Measurements from ENCODE around the gene ZDHHC5. TPM values are rescaled to one million over a fixed set of nuclear protein-coding genes. Genes with fewer than 3 reads are reported as not detected.
A peak's percentile ranks its signal among the peaks of the same experiment; 100 is the strongest.

Gene ZDHHC5
- total and polyA plus RNA-seq, 2 donors (not counting 1 experiment from before 2014, with no cell fraction given), result 31.5 to 53.8 TPM

DNA sequence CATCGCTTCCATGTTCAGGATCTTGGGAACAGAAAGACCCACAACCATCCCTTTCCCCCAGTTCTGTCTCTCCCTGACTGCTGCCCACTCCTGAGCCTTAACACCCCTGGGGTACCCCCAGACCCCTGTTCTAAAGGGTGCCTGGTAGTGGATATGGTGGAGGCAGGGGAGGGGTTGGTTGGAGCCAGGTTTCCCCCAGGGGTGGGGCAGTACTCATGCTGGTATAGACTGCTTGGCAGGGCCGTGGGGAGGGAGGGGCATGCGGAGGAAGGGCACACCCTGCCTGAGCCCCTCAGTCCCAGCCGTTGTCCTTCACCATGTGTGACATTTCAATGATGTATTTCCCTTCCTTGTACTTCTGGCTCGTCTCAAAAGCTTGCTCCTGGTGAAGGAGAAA, 22.2 kb upstream of the ZDHHC5 start:
- H4K20me1 ChIP-seq (ENCODE audit: control insufficient read depth, insufficient read depth, low read length, poor library complexity, severe bottlenecking), result no peaks in the 10 kb centered on the region
- H3K79me2 ChIP-seq (ENCODE audit: control insufficient read depth, insufficient read depth, low read length), result no peaks in the 10 kb centered on the region
- peaks cover 0 to 11% (median 0%) of the 10 kb centered on the region in 3 donors for H3K9me3 ChIP-seq (ENCODE audit: control extremely low read depth in 1 of 3, control insufficient read depth in 2 of 3, insufficient read depth in 1 of 3, low read length in 2 of 3)
- H3K27me3 Mint-ChIP-seq, result peaks cover 76% of the 10 kb centered on the region
- H3K36me3 ChIP-seq (replicated peaks in 1 of 2; ENCODE audit: control extremely low read depth in 1 of 2, control insufficient read depth in 1 of 2, extremely low read depth in 1 of 2, insufficient read depth in 2 of 2, low read length in 1 of 2), result no peaks in the 10 kb centered on the region
- H3K4me2 ChIP-seq (replicated peaks; ENCODE audit: low read depth, low read length, poor library complexity, severe bottlenecking), result no peak overlapping the region
- ATAC-seq (ENCODE audit: low read depth) (no peak), DNase-seq (no peak)
- H2AFZ ChIP-seq (ENCODE audit: insufficient read depth, low read depth, low read length, poor library complexity, severe bottlenecking), result no peak overlapping the region
- 22% methylated on average over 3 of the region's 5 CpGs for WGBS (ENCODE audit: insufficient coverage)
- TF ChIP-seq, protein P1, sequence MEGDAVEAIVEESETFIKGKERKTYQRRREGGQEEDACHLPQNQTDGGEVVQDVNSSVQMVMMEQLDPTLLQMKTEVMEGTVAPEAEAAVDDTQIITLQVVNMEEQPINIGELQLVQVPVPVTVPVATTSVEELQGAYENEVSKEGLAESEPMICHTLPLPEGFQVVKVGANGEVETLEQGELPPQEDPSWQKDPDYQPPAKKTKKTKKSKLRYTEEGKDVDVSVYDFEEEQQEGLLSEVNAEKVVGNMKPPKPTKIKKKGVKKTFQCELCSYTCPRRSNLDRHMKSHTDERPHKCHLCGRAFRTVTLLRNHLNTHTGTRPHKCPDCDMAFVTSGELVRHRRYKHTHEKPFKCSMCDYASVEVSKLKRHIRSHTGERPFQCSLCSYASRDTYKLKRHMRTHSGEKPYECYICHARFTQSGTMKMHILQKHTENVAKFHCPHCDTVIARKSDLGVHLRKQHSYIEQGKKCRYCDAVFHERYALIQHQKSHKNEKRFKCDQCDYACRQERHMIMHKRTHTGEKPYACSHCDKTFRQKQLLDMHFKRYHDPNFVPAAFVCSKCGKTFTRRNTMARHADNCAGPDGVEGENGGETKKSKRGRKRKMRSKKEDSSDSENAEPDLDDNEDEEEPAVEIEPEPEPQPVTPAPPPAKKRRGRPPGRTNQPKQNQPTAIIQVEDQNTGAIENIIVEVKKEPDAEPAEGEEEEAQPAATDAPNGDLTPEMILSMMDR (IDR thresholded peaks at IDR 0.05), result no peak
- no peak for TF ChIP-seq EZH2 (IDR thresholded peaks at IDR 0.05; ENCODE audit: borderline replicate concordance, insufficient read depth, low read depth, low read length, poor library complexity, severe bottlenecking)
- no peak overlapping the region for H3K4me3 ChIP-seq (ENCODE audit: control extremely low read depth in 1 of 5, extremely low read depth in 1 of 5, insufficient read depth in 1 of 5, low read depth in 2 of 5, low read length in 4 of 5)
- no peaks in the 10 kb centered on the region for H3K9me3 Mint-ChIP-seq (ENCODE audit: insufficient read depth)
- intact Hi-C loops (cut with micrococcal nuclease), result no loop called here
- peaks cover 46 to 48% of the 10 kb centered on the region in 2 donors for H3K4me1 ChIP-seq (ENCODE audit: control insufficient read depth in 2 of 2, insufficient read depth in 2 of 2, low read length in 2 of 2)
- ChIA-PET CTCF (interaction anchor here (1.7 to 6.6 kb wide), 5 partner anchors 11 to 188 kb away, joined by 8 to 106 read pairs (median 44); no protein-coding TSS in a partner anchor), POLR2A (no interaction called here)
- peaks cover 42% of the 10 kb centered on the region for H3K4me1 Mint-ChIP-seq
- no peak overlapping the region for H3K27ac Mint-ChIP-seq
- H3K27me3 ChIP-seq (replicated peaks in 1 of 4; ENCODE audit: control extremely low read depth in 1 of 4, control insufficient read depth in 3 of 4, insufficient read depth in 4 of 4, low read length in 3 of 4), result peaks cover 0 to 65% (median 52%) of the 10 kb centered on the region in 4 experiments
- H3K27ac ChIP-seq (ENCODE audit: low read length in 2 of 2), result no peak overlapping the region
- H3K4me3 Mint-ChIP-seq, result no peak overlapping the region
- no peak overlapping the region for H3K9ac ChIP-seq (ENCODE audit: low read length)

- Mint-ChIP-seq H3K9me3 (ENCODE audit: insufficient read depth) (no peaks in the 10 kb centered on the region), H3K27me3 (peaks cover 83% of the 10 kb centered on the region), H3K4me1 (peaks cover 42% of the 10 kb centered on the region), H3K4me3 (peak overlapping the region; percentile 24), H3K27ac (no peak overlapping the region)
- 34% methylated on average over 8 of the region's 10 CpGs for WGBS (ENCODE audit: insufficient coverage)
- H3K9me3 ChIP-seq (ENCODE audit: control extremely low read depth in 1 of 3, control insufficient read depth in 2 of 3, insufficient read depth in 1 of 3, low read length in 2 of 3), result peaks cover 0 to 11% (median 0%) of the 10 kb centered on the region in 3 donors
- DNase-seq (no peak), ATAC-seq (ENCODE audit: low read depth) (no peak)
- no peak overlapping the region for H3K27ac ChIP-seq (ENCODE audit: low read length in 2 of 2)
- H3K4me2 ChIP-seq (replicated peaks; ENCODE audit: low read depth, low read length, poor library complexity, severe bottlenecking), result peak overlapping the region; percentile 4
- H3K4me3 ChIP-seq (ENCODE audit: control extremely low read depth in 1 of 5, extremely low read depth in 1 of 5, insufficient read depth in 1 of 5, low read depth in 2 of 5, low read length in 4 of 5), result no peak overlapping the region
- H3K9ac ChIP-seq (ENCODE audit: low read length), result no peak overlapping the region
- no peaks in the 10 kb centered on the region for H3K79me2 ChIP-seq (ENCODE audit: control insufficient read depth, insufficient read depth, low read length)
- POLR2A ChIA-PET, result no interaction called here
- peaks cover 46 to 48% of the 10 kb centered on the region in 2 donors for H3K4me1 ChIP-seq (ENCODE audit: control insufficient read depth in 2 of 2, insufficient read depth in 2 of 2, low read length in 2 of 2)
- H2AFZ ChIP-seq (ENCODE audit: insufficient read depth, low read depth, low read length, poor library complexity, severe bottlenecking), result peak overlapping the region; percentile 19
- no peaks in the 10 kb centered on the region for H3K36me3 ChIP-seq (replicated peaks in 1 of 2; ENCODE audit: control extremely low read depth in 1 of 2, control insufficient read depth in 1 of 2, extremely low read depth in 1 of 2, insufficient read depth in 2 of 2, low read length in 1 of 2)
- intact Hi-C loops (cut with micrococcal nuclease), result no loop called here
- no peak for TF ChIP-seq EZH2 (IDR thresholded peaks at IDR 0.05; ENCODE audit: borderline replicate concordance, insufficient read depth, low read depth, low read length, poor library complexity, severe bottlenecking)
- TF ChIP-seq, protein P1 (IDR thresholded peaks at IDR 0.05), result no peak
- H3K27me3 ChIP-seq (replicated peaks in 1 of 4; ENCODE audit: control extremely low read depth in 1 of 4, control insufficient read depth in 3 of 4, insufficient read depth in 4 of 4, low read length in 3 of 4), result peaks cover 0 to 70% (median 52%) of the 10 kb centered on the region in 4 experiments
- CTCF ChIA-PET, result interaction anchor here (1.4 to 1.9 kb wide), 4 partner anchors 10 to 301 kb away, joined by 6 to 8 read pairs (median 8); no protein-coding TSS in a partner anchor
- H4K20me1 ChIP-seq (ENCODE audit: control insufficient read depth, insufficient read depth, low read length, poor library complexity, severe bottlenecking), result no peaks in the 10 kb centered on the region
These were observed 21.6 kb upstream of the ZDHHC5 start for GRCh38 chr11:57646194-57646798.
